GM19099 (cell line): ENCODE results near the gene NOL9.

ENCODE experiments used
- POLR2A ChIP-seq: IDR thresholded peaks from 3 replicates; pipeline ENCODE4 v1.6.1; 2011; ENCODE audit warnings: low read depth; ENCODE audit not compliant: insufficient read length; ENCODE audit errors: extremely low read depth

The NOL9 gene

GRCh38 chr1:6486433-6487011, 67.8 kb downstream of the NOL9 start:
- TF ChIP-seq POLR2A = no peak

- TF ChIP-seq POLR2A = no peak
These were observed 68.9 kb downstream of the NOL9 start for GRCh38 chr1:6485168-6486101.

DNA sequence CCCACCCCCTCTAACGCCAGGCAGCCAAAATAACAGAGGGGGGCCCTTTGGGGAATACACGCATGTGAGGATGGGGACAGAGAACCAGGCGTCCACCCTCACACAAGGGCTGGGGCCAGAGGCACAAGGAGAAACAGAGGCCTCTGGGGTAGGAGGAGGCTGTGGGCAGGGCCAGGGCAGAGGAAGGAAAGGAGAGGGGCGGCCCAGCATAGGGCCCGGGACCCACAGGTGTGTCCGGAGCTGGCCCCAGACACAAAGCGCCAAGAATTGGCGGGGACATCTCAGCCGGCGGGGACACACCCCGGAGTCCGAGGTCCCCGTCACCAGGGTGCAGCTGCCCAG, 69.5 kb downstream of the NOL9 start:
- TF ChIP-seq POLR2A = no peak

DNA sequence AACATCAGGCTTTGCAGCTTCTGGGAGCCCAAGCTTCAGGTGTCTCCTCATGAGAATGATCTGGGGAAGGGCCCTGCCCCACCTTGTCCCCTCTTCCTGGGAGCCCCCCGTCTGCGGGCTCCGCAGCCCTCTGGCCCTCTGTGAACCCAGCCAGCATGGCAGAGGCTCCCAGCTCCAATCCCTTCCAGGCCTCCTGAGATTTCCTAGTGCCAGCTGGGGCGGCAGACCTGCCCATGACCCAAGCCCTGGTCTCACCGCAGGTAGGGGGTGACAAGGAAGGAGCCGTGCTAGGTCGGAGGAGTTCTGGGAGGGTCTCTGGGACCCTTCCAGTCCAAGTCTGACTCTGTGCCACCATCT, 70.6 kb downstream of the NOL9 start:
- TF ChIP-seq POLR2A = no peak

GRCh38 chr1:6483017-6483760, 71.1 kb downstream of the NOL9 start:
- TF ChIP-seq POLR2A = no peak

DNA sequence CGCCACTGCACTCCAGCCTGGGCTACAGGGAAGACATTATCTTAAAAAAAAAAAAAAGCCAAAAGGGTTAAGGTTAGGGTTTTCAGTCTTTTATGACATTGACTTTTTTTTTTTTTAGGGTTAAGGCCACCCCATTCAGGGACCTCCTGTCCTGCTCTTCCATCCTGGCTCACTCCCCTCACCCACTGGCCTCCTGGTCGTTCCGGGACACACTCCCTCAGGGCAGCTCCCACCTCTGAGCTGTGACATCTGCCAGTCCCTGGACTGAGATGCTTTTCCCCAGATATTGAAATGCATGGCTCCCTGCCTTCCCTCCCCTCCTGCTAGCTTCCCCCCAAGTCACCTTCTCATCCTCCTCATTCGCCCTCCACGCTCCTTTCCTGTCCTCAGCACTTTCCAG, 72.5 kb downstream of the NOL9 start:
- TF ChIP-seq POLR2A = no peak

DNA sequence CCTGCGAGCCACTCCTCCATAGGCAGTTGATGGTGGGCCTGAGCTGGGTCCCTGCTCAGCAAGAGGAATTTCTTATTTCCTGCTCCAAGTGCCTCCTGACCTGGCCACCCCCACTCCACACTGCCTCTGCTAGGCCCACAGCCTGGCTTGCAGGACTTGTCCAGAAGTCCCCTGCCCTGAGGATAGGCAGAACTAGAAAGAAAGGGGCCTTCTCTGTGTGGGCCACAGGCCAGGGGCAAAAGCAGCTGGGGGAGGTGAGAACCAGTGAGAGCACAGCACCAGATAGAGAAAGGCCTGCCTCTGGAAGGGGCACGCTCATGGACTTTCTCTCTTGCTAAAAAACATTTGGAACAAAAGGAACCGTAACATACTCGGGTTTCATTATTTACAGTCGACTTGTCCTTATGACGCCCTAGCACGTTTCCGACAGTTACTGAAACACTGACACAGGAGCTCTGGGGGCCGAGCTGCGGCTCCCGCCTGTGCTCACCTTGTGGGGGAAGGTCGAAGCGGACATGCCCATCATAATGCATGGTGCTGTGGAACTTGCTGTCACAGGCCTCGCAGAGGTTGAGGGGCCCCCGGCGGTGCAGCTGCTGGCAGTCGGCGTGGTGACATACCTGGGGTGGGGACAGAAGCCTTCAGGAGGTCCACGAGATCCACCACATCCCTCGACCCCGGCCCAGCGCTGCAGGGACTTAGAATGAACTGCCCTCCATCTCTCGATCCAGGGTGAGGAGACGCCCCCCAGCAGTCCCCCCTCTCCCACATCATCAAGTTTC, 77.1 kb downstream of the NOL9 start:
- no peak for TF ChIP-seq POLR2A

DNA sequence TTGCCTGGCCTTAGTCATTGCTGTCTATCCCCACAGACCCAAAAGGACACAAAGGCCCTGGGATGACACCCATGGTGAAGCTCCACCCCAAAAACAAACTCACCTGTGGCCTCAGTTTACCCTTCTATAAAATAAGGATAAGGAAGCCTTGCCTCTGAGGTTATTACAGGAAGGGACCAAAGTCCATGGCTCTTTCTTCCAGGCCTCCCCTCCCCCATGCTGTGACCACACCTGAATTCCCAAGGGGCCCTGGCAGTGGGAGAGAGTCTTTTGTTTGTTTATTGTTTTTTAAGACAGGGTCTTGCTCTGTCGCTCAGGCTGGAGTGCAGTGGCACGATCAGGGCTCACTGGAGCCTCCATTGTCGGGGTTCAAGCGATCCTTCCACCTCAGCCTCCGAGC, 77.8 kb downstream of the NOL9 start:
- TF ChIP-seq POLR2A = no peak

GRCh38 chr1:6475381-6476133, 78.8 kb downstream of the NOL9 start:
- TF ChIP-seq POLR2A = no peak

DNA sequence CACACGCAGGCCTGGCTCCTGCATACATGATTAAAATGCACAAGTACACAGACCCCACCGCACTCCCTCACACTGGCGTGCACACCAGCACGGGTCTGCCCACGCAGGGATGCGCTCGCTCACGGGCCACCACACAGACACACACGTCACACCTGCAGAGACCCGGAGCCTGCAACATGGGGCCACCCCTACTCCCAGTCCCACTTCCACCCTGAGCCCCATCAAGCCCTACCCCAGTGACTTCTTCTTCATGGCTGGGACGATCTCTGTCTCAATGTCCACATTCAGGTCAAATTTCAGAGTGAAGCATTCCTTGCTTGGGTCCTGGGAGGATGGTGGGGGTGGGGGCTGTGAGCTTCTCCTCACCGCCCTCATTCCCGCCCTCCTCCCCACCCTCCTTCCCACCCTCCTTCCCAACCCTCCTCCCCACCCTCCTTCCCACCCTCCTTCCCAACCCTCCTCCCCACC, 79.5 kb downstream of the NOL9 start:
- no peak for TF ChIP-seq POLR2A

- TF ChIP-seq POLR2A = no peak
These were observed 80.1 kb downstream of the NOL9 start for GRCh38 chr1:6473974-6474814.

DNA sequence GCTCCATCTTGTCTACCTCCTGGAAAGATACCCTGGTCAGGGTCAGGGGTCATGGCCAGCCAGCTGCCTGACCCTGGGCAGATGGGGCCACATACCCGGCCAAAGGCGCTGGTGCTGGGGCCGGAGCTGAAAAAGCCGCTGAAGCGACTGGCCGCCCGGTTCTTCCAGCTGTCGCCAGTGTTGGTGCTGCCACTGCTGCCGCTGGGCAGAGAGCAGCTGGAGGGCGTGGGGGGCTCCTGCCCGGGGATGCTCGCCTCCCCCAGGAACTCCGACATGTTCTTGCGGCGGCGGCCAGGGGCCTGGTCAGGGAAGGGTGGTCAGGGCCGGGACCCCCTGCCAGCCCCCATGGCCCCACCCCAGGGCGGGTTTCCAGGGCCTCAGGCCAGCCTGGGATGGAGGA, 81.2 kb downstream of the NOL9 start:
- no peak for TF ChIP-seq POLR2A

DNA sequence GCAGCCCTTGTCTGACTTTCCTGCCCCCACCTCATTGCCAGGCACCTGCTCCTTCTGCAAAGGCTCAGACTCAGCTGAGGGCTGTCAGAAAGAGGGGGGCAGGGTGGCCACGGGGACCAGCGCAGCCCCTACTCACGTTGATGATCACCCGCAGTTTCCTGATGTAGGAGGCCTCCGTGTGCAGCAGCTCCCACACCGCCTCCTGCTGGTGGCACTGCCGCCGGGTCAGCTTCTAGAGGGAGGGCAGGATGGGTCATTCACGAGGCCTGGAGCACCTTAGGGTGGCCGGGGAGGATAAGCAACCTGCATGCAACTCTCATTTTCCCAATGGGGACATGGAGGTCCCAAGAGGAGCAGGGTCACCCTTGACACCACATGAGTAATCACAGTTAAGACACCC, 81.9 kb downstream of the NOL9 start:
- no peak for TF ChIP-seq POLR2A
